HG02970 (cell line): ENCODE results near the gene MIF4GD.

Source experiments
- ATAC-seq: cut with Tn5 transposase; IDR thresholded peaks from one replicate; pipeline ENCODE4 v1.9.1; 2021; ENCODE audit warnings: mild to moderate bottlenecking, moderate library complexity, moderate number of reproducible peaks; ENCODE audit not compliant: unreplicated experiment, low FRiP score

Gene MIF4GD

GRCh38 chr17:75238684-75239191, 32.3 kb downstream of the MIF4GD start:
- ATAC-seq = no peak

- ATAC-seq = no peak
These were observed 32.9 kb downstream of the MIF4GD start for GRCh38 chr17:75238020-75238580.

GRCh38 chr17:75237100-75238014, 33.7 kb downstream of the MIF4GD start:
- no peak for ATAC-seq

GRCh38 chr17:75232786-75233185, 38.2 kb downstream of the MIF4GD start:
- ATAC-seq = no peak

GRCh38 chr17:75231741-75232464, 39.1 kb downstream of the MIF4GD start:
- ATAC-seq = no peak

GRCh38 chr17:75231071-75231470, 40.0 kb downstream of the MIF4GD start:
- ATAC-seq = no peak

GRCh38 chr17:75228847-75229246, 42.2 kb downstream of the MIF4GD start:
- no peak for ATAC-seq

GRCh38 chr17:75228305-75228704, 42.7 kb downstream of the MIF4GD start:
- ATAC-seq = no peak

GRCh38 chr17:75227729-75228128, 43.3 kb downstream of the MIF4GD start:
- no peak for ATAC-seq

GRCh38 chr17:75225016-75225415, 46.0 kb downstream of the MIF4GD start:
- ATAC-seq = no peak

- ATAC-seq = no peak
These were observed 51.2 kb downstream of the MIF4GD start for GRCh38 chr17:75219815-75220214.

- ATAC-seq = no peak
These were observed 52.9 kb downstream of the MIF4GD start for GRCh38 chr17:75218131-75218530.
